ENCODE data around the gene CYP4F3.
"Not testable (repeated sequence)": the region's sequence is repeated elsewhere in the genome, so short reads cannot be mapped to it uniquely, and the experiment has no call there.

CYP4F3 gene

GRCh38 chr19:15675560-15675959 lies 34.9 kb downstream of the CYP4F3 start:
- no peak for TF ChIP-seq CTCF (IDR thresholded peaks at IDR 0.05; ENCODE audit: control extremely low read depth, extremely low read depth, low read depth, missing control alignments)
- CTCF ChIA-PET: no interaction called here
- DNase-seq (ENCODE audit: extremely low spot score): no peak
- POLR2A ChIA-PET: no interaction called here

- ChIA-PET CTCF (no interaction called here), POLR2A (no interaction called here)
- DNase-seq (ENCODE audit: extremely low spot score): no peak
- no peak for TF ChIP-seq CTCF (IDR thresholded peaks at IDR 0.05; ENCODE audit: control extremely low read depth, extremely low read depth, low read depth, missing control alignments)
Observed at GRCh38 chr19:15679089-15679488, 38.4 kb downstream of the CYP4F3 start.

- DNase-seq (ENCODE audit: extremely low spot score); POLR2A ChIA-PET; CTCF ChIA-PET: not testable (repeated sequence)
Observed at GRCh38 chr19:15679865-15680264, 39.2 kb downstream of the CYP4F3 start.

GRCh38 chr19:15680478-15681322 lies 40.0 kb downstream of the CYP4F3 start:
- POLR2A ChIA-PET: interaction anchor here (0.5 kb wide), 1 partner anchor 44 kb away, joined by 3 read pairs; no protein-coding TSS in a partner anchor
- CTCF ChIA-PET: no interaction called here
- DNase-seq (ENCODE audit: extremely low spot score): no peak
- no peak for TF ChIP-seq CTCF (IDR thresholded peaks at IDR 0.05; ENCODE audit: control extremely low read depth, extremely low read depth, low read depth, missing control alignments)

- DNase-seq (ENCODE audit: extremely low spot score): no peak
- ChIA-PET CTCF (interaction anchor here (1.5 kb wide), 1 partner anchor 9 kb away, joined by 5 read pairs; no protein-coding TSS in a partner anchor), POLR2A (no interaction called here)
- no peak for TF ChIP-seq CTCF (IDR thresholded peaks at IDR 0.05; ENCODE audit: control extremely low read depth, extremely low read depth, low read depth, missing control alignments)
Observed at GRCh38 chr19:15683411-15683810, 42.7 kb downstream of the CYP4F3 start.

- CTCF ChIA-PET: no interaction called here
- TF ChIP-seq CTCF (IDR thresholded peaks at IDR 0.05; ENCODE audit: control extremely low read depth, extremely low read depth, low read depth, missing control alignments): no peak
- POLR2A ChIA-PET: no interaction called here
- DNase-seq (ENCODE audit: extremely low spot score): no peak
Observed at GRCh38 chr19:15684828-15685227, 44.1 kb downstream of the CYP4F3 start.

- TF ChIP-seq CTCF (IDR thresholded peaks at IDR 0.05; ENCODE audit: control extremely low read depth, extremely low read depth, low read depth, missing control alignments): no peak
- ChIA-PET POLR2A (no interaction called here), CTCF (no interaction called here)
- no peak for DNase-seq (ENCODE audit: extremely low spot score)
Observed at GRCh38 chr19:15696654-15697194, 56.0 kb downstream of the CYP4F3 start.
